Calu3 (cell line): ENCODE results near the gene CDKN1B. TPM values are rescaled to one million over a fixed set of nuclear protein-coding genes. Genes with fewer than 3 reads are reported as not detected.

ENCODE experiments used
- Bru-seq: library from RNA; stranded (reverse); fragments of 400-500 nt; gene quantifications from one replicate; lab custom pipeline; 2021; lab: Mats Ljungman, UMichigan
- BruChase-seq, 2 experiments: library from RNA; stranded (reverse); fragments of 400-500 nt; gene quantifications; one replicate each; lab custom pipeline; 2021; lab: Mats Ljungman, UMichigan
- BruUV-seq: library from RNA; stranded (reverse); fragments of 400-500 nt; replicated peaks from 2 replicates; lab custom pipeline; 2021; lab: Mats Ljungman, UMichigan
- CTCF ChIA-PET: fragments of 300-600 bp; sonication (Branson Sonifier 250); formaldehyde crosslinking; loops from one replicate; lab custom pipeline; 2022; ENCODE audit warnings: antibody characterized with exemption; lab: Charles Lee
- DNase-seq: peaks from one replicate; pipeline ENCODE4 v3.0.0; 2022
- H3K27ac Mint-ChIP-seq: one replicate; pipeline ENCODE4 v1.8.0; 2022; ENCODE audit warnings: mixed read lengths; ENCODE audit not compliant: unreplicated experiment
- H3K27me3 Mint-ChIP-seq: one replicate; pipeline ENCODE4 v1.8.0; 2022; ENCODE audit warnings: mixed read lengths; ENCODE audit not compliant: unreplicated experiment
- H3K36me3 Mint-ChIP-seq: one replicate; pipeline ENCODE4 v1.8.0; 2022; ENCODE audit warnings: mild to moderate bottlenecking, moderate library complexity, mixed read lengths; ENCODE audit not compliant: insufficient read depth, unreplicated experiment
- H3K4me1 Mint-ChIP-seq: one replicate; pipeline ENCODE4 v1.8.0; 2022; ENCODE audit warnings: mild to moderate bottlenecking, low read depth, mixed read lengths; ENCODE audit not compliant: unreplicated experiment
- H3K4me3 Mint-ChIP-seq: one replicate; pipeline ENCODE4 v1.8.0; 2022; ENCODE audit warnings: mild to moderate bottlenecking, low read depth, moderate library complexity, mixed read lengths; ENCODE audit not compliant: unreplicated experiment
- H3K9me3 Mint-ChIP-seq: one replicate; pipeline ENCODE4 v1.8.0; 2022; ENCODE audit warnings: low read depth, mixed read lengths; ENCODE audit not compliant: unreplicated experiment
- intact Hi-C: fragments of 100-400 bp; cut with micrococcal nuclease; formaldehyde crosslinking; loops from one replicate; pipeline ENCODE4 v1.10.0; 2022; ENCODE audit not compliant: unreplicated experiment
- long read RNA-seq: library from polyadenylated mRNA; stranded (forward); transcript quantifications from one replicate; pipeline ENCODE4 v2.0.0, GENCODE V29; 2022
- total RNA-seq: library from RNA; stranded (reverse); gene quantifications from 2 replicates; pipeline ENCODE4 v1.2.3, GENCODE V29; 2022
- TF ChIP-seq, protein P1 (sequence below): fragments of 200-600 bp; IDR thresholded peaks from one replicate; pipeline ENCODE4 v1.8.0; 2022; ENCODE audit warnings: antibody characterized with exemption; ENCODE audit not compliant: unreplicated experiment

CDKN1B gene
- total RNA-seq (37.7 and 41.0 TPM in 2 replicates), Bru-seq, nascent RNA (percentile 98 among the genes with signal in this experiment), BruChase-seq, experiment 1, labeled RNA remaining after a 6-hour chase (percentile 73 among the genes with signal in this experiment), BruChase-seq, experiment 2, labeled RNA remaining after a 2-hour chase (percentile 95 among the genes with signal in this experiment)
- long read RNA-seq, transcript CDKN1B-201 (3 exons, 2,657 nt) = major isoform, 8 of 16 reads
- long read RNA-seq, partial matches to known transcripts = 0 of 16 reads
- long read RNA-seq, other reads (novel, unspliced or antisense) = 8 of 16 reads

DNA sequence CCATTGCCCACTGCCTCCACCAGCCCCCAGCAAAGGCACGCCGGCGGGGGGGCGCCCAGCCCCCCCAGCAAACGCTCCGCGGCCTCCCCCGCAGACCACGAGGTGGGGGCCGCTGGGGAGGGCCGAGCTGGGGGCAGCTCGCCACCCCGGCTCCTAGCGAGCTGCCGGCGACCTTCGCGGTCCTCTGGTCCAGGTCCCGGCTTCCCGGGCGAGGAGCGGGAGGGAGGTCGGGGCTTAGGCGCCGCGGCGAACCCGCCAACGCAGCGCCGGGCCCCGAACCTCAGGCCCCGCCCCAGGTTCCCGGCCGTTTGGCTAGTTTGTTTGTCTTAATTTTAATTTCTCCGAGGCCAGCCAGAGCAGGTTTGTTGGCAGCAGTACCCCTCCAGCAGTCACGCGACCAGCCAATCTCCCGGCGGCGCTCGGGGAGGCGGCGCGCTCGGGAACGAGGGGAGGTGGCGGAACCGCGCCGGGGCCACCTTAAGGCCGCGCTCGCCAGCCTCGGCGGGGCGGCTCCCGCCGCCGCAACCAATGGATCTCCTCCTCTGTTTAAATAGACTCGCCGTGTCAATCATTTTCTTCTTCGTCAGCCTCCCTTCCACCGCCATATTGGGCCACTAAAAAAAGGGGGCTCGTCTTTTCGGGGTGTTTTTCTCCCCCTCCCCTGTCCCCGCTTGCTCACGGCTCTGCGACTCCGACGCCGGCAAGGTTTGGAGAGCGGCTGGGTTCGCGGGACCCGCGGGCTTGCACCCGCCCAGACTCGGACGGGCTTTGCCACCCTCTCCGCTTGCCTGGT, at the start of gene CDKN1B:
CDKN1B (plus strand) TSS at position 576 of the 793 bp plus-strand sequence. CDS start 472 bp downstream, outside the sequence.
- TF ChIP-seq, protein P1, sequence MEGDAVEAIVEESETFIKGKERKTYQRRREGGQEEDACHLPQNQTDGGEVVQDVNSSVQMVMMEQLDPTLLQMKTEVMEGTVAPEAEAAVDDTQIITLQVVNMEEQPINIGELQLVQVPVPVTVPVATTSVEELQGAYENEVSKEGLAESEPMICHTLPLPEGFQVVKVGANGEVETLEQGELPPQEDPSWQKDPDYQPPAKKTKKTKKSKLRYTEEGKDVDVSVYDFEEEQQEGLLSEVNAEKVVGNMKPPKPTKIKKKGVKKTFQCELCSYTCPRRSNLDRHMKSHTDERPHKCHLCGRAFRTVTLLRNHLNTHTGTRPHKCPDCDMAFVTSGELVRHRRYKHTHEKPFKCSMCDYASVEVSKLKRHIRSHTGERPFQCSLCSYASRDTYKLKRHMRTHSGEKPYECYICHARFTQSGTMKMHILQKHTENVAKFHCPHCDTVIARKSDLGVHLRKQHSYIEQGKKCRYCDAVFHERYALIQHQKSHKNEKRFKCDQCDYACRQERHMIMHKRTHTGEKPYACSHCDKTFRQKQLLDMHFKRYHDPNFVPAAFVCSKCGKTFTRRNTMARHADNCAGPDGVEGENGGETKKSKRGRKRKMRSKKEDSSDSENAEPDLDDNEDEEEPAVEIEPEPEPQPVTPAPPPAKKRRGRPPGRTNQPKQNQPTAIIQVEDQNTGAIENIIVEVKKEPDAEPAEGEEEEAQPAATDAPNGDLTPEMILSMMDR = no peak
- Mint-ChIP-seq H3K4me1 (peaks cover 48% of the 10 kb centered on the region), H3K36me3 (peaks cover 74% of the 10 kb centered on the region), H3K4me3 (peak within 1 kb of the TSS; percentile 94), H3K9me3 (no peaks in the 10 kb centered on the region), H3K27ac (peak within 1 kb of the TSS; percentile 97), H3K27me3 (no peaks in the 10 kb centered on the region)
- CTCF ChIA-PET = interaction anchor here (0.6 to 1.0 kb wide), 4 partner anchors 20 to 951 kb away, joined by 3 to 8 read pairs (median 3); no protein-coding TSS in a partner anchor
- peak; percentile 93 for DNase-seq
- intact Hi-C loops = loop anchor here (5.0 kb wide), 1 partner anchor 155 kb away; the partner anchor contains the start of gene DUSP16
- BruUV-seq = no TSS peak

DNA sequence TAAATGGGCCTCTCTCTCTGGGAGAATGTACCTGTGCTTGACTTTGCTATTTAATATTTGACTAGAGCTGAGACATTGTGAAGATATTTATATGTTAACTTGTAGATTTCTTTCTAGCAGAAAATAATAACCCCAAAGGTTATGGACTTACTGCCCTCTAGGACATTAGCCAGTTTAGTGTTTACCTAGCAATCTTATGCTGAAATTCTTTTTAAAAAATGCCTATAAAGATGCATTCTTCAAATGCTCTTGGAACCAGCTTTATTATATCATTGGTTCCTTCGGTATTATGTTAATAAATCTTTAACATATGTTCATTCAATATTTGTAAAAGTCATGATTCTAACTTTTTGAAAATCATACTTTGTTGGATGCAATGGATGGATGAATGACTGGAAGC, 49.2 kb upstream of the CDKN1B start:
- TF ChIP-seq, protein P1 = no peak
- intact Hi-C loops = no loop called here
- H3K4me3 Mint-ChIP-seq = no peak overlapping the region
- CTCF ChIA-PET = interaction anchor here (0.6 kb wide), 1 partner anchor 266 kb away, joined by 3 read pairs; no protein-coding TSS in a partner anchor
- H3K27me3 Mint-ChIP-seq = no peaks in the 10 kb centered on the region
- BruUV-seq = no TSS peak
- DNase-seq = no peak
- H3K27ac Mint-ChIP-seq = no peak overlapping the region
- no peaks in the 10 kb centered on the region for H3K36me3 Mint-ChIP-seq
- H3K9me3 Mint-ChIP-seq = no peaks in the 10 kb centered on the region
- no peaks in the 10 kb centered on the region for H3K4me1 Mint-ChIP-seq

DNA sequence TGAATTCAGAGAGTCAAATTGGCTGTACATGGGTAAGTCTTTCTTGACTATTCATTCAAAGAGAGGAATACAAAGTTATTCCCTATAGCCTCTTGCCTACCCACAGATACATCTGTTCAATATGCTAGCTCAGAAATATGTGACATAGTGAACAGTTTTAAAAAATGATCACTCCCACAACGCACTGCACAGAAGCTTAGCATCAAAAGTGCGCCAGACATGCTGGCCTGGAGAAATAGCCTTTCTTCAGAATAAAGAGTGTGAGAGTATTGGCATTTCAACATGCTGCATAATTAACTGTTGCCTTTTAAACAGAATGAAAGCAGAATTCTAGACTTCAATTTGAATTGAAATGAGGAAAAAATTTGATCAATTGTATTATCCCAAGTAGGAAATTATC, 48.1 kb upstream of the CDKN1B start:
- TF ChIP-seq, protein P1 = no peak
- Mint-ChIP-seq H3K4me3 (no peak overlapping the region), H3K9me3 (no peaks in the 10 kb centered on the region), H3K36me3 (no peaks in the 10 kb centered on the region), H3K27me3 (no peaks in the 10 kb centered on the region), H3K27ac (no peak overlapping the region), H3K4me1 (no peaks in the 10 kb centered on the region)
- intact Hi-C loops = no loop called here
- CTCF ChIA-PET = no interaction called here
- no TSS peak for BruUV-seq
- DNase-seq = no peak

DNA sequence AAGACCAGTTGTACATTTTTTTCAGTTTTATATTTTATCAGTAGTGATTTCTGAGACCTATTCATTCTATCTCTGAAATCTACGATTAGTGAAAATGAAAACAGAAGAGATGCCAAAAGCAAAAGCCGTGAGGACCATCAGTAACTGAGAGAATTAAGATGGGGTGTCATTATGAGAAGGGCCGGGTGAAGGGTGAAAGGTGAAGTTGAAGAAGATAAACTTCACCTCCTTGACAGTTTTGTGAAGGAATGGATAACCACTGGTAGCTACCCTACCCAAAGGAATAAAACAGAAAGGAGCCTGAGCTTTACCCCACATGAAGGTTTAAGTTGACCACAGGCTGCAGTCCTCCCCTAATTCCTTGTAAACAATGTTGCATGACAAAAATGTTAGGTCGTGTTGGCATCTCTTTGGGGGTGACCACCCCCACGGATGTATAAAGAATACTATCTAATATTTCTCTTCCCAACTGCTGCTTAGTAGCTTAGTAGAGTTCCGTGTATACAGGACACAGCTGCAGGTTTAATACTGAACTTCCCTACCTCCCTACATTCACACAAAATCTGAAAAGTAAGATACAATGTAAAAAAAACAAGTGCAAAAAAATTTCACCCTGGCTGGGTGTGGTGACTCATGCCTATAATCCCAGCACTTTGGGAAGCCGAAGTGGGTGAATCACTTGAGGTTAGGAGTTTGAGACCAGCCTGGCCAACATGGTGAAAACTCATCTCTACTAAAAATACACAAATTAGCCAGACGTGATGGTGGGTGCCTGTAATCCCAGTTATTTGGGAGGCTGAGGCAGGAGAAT, 45.1 kb upstream of the CDKN1B start:
- Mint-ChIP-seq H3K36me3 (no peaks in the 10 kb centered on the region), H3K4me3 (no peak overlapping the region), H3K9me3 (no peaks in the 10 kb centered on the region), H3K4me1 (no peaks in the 10 kb centered on the region), H3K27ac (no peak overlapping the region), H3K27me3 (no peaks in the 10 kb centered on the region)
- no peak for DNase-seq
- CTCF ChIA-PET = interaction anchor here (0.6 kb wide), 1 partner anchor 25 kb away, joined by 8 read pairs; no protein-coding TSS in a partner anchor
- no TSS peak for BruUV-seq
- intact Hi-C loops = no loop called here
- TF ChIP-seq, protein P1 = no peak
